ENCODE measurements around the gene TIGD6.

TIGD6 gene

DNA sequence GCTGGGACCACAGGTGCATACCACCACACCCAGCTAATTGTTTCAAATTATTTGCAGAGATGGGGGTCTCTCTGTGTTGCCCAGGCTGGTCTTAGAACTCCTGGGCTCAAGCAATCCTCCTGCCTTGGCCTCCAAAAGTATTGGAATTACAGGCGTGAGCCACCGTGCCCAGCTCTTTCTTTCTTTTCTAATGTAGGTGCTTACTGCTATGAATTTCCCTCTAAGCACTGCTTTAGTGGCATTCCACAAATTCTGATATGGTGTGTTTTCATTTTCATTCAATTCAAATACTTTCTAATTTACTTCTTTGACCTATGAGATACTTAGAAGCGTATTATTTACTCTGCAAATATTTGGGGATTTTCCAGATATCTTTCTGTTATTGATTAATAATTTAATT, 15.0 kb upstream of the TIGD6 start:
- no peak for DNase-seq

DNA sequence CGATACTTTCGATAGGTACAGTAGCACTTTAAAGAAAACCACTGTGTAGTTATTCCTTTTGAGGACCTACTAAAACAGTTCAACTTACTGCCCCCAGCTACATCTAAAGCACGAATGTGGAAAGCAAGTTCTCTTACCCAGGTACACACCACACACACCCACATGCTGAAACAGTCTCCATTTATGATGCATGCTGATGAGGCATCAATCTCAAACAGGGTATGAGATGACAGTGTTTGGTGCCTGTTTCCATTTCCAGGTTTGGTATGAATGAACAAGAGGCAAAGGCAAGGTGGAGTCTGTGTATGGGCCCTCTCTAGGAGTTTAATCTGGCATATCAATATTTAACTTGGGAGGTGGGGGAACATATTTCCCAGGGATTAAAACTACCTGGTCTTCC, 14.0 kb upstream of the TIGD6 start:
- no peak for DNase-seq

DNA sequence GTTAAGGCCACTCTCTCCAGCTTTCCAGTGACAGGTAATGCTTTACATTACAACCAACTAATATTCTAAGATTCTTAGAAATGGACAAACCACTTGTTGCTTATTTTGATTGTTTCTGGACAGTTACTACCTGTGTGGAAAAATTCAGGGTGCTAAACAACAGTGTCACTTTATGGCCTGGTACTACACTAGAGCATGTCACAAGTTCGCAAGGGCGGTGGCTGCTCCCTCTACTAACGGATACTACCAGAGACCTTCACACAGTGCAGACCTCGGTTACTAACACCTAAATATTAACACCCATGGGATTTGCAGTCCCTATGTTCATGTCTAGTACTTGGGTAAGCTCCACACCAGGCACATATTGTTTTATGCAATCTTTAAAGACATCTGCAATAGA, 13.5 kb upstream of the TIGD6 start:
- DNase-seq: no peak

DNA sequence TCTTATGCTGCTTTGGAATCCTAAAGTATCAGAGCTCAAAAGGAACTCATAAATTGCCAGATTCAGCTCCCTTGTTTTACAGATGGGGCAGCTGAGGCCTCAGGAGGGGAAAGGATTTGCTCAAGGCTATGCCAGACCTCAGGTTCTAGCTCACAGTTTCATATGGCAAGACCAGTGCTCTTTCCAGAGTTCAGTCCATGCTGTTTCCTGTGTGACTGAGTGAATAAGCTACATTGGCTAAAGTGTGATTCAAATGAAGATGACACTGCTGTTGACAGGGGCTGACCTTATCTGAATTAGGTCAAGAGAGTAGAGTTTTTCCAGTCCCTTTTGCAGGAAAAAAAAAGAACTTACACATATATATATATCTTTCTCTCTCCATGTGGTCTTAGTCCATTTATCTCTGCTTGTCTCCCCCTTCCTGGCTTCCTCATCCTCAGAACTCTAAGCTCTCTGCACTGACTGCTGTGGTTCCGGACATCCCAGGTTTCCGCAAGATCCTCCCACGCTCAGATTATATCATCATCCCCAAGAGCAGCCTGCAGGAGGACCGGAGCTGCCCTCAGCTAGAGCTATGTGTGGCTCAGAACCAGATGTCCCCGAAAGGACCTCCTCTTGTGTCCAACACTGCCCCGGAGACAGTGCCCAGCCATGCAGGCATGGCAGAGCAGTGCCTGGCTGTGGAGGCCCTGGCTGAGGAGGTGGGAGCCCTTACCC, 9.4 kb upstream of the TIGD6 start:
- no peak for DNase-seq

DNA sequence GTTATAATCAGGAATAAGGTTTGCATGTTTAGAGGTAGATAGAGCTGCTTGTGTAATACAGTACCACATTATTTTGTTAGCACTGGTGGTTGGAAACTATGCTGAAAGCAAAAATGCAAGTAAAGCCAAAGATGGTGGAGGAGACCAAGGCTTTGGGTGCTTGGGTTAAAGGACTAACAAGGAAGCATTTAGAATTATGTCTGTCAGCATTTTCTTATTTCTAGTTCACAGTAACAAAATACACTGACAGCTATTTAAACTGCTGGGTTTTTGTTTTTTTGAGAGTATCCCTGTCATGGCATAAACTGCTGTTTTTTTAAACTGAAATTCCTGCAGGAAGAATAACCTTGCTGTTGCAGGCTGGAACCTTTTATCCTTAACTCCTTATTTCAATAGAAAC, 6.6 kb upstream of the TIGD6 start:
- DNase-seq: no peak

DNA sequence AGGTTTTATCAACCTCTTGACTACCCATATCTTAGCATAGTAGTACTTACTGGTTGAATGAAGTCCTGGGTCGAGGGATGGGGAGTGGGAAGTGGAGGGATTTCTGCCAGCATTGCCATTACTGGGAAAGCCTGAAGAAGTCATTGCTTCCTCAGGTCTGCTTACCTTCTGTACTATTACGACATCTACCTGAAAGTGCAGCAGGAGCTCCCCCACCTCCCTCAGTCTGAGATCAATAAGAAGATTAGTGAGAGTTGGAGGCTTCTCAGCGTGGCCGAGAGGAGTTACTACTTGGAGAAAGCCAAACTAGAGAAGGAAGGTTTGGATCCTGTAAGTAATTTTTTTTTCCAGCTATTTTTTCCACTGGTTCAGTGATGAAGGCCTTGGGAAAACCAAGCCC, 5.9 kb upstream of the TIGD6 start:
- DNase-seq: no peak

DNA sequence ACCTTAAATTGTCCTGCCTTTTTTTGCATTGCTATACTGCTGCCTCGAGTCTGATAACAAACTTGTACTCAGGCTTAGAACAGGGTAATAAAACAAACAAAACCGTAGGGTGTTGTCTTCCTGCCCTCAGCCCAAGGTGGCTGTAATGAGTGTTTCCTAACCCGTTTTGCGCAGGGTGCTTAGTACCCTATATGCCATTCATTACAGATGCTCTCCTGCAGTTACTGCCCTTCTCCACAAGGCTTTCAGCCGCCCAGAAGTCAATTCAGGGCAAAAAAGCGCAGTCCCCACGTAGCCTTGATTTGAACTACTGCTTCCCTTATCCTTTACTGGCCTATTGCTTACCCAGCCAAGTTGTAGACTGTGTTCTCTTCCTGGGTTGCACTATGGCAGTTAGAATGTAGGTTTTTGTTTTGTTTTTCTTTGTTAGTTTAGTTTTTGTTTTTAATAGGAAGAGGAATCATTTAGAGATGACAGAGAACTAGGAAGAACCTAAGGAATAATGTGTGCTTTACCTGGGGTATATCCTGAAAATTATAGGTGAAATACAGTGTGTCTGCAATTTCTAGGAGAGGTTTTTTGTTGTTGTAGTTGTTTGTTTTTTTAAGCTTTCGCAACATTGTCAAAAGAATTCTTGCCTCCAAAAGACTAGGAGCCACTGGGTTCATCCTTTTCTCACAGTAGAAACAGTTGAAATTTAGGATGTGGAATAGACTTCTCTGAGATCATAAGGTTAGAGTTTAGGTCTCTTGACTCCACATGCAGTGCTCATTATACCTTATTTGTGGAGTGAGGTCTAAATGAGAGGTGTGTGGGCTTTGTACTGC, 1.4 kb upstream of the TIGD6 start:
- peak; percentile 30 for DNase-seq

DNA sequence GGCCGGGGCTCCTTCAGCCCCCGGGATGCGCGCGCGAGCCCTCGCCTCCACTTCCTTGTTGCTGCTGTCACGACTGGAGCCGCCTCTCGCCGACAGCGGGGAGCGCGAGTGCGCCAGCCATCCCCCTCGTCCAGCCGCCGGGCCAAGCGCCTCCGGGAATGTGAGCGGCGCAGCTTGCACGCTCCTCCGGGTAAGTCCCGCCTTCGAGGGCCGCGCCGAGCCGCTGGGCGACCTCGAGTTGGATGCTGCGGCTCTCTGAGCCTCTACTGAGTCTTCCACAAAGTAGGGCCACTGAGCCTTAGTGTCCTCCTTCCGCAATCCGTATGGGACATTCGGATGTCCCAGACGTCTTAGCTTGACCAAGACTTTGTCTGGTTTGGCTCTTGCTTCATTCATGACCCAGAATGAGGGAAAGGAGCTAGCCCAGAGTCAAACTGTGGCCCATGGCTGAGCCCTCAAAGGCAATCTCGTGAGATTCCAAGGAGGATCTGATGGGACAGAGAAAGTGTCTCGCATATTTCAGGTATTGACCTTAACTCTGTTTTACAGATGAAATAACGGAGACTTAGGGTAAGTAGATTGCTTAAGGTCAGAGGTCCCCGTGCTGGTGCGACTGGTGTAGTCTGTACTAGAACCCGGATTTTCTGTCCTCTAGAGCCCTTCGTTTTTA, 671 bp upstream of the TIGD6 start:
- no peak for DNase-seq

DNA sequence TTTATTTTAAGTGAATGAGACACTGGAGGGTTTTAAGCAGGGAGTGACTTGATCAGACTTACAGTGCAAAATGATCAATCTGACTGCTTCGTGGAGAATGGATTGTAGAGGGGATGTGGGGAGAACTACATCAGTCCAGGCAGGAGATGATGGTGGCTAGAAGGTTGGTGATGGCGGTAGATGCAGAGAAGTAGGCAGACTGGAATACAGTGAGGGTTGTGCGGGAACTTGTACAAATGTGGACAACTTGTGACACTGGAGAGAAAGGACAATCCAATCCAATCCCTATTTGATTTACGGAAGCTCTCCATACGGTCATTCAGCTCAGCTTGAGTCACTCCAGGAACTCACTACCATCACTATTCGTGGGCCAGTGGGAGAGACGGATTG, 593 bp downstream of the TIGD6 start:
- DNase-seq: no peak

DNA sequence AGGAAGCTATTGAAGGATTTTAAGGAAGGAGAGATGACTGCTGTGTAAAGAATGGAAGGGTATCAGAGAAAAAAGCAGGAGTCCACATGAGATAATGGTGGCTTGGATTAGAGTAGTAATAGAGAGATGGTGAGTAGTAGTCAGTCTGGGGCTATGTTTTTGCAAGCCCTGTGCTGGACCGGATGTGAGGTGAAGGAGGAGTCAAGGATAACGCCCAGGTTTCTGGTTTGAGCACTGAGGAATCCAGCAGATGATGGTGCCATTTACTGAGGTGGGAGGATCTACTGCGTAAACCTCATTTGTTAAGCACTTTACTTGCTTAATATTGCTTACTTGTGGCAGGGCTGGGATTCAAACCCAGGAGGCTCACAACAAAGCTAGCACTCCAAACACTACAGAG, 1.1 kb downstream of the TIGD6 start:
- DNase-seq: no peak

DNA sequence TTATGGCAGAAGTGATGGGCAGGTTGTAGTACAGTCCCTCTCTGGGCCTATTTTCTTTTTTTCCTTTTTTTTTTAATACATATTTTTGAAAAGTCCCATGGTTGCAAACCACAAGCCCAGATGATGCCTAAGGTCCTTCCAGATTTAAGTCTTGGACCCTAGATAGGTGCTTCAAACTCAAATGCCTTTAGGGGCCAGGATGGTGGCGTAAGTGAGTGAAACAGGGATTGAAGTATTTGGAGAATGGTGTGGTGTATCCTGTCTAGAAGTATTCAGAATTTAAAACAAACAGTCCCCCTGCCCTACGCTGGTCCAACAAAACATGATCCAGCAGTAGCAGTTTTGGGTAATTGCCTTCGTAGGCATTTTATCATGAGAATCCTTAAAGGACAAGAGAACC, 2.2 kb downstream of the TIGD6 start:
- DNase-seq: no peak

DNA sequence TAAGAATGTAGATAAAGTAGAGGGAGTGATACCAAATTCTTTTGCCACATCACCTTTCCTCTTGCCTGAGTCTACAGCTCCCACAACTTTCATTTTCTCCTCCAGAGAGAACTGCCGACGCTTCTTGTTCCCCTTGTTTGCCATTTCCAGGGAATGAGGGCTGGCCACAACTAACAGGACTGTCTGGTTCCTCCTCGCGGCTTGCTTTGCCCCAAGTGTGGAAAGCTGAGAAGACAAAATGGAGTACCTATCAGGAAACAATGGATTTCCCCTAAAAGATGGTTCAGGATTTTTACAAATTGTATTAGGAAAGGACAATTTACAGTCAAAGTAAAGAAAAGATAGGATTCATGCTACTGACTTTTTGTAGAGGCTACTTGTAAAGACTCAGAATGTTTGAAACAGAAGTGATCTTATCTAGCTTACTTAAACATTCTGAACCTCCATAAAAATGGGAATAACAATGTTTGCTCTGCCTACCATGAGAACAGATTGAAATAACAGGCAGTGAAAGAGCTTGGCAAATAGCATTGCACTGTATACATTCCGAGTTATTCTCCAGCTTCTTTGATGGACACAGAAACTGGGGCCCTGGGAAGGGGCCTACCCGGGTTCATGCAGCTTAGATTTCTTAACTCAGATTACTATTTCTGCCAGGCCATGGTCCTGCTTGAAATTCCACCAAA, 4.1 kb downstream of the TIGD6 start:
- no peak for DNase-seq

DNA sequence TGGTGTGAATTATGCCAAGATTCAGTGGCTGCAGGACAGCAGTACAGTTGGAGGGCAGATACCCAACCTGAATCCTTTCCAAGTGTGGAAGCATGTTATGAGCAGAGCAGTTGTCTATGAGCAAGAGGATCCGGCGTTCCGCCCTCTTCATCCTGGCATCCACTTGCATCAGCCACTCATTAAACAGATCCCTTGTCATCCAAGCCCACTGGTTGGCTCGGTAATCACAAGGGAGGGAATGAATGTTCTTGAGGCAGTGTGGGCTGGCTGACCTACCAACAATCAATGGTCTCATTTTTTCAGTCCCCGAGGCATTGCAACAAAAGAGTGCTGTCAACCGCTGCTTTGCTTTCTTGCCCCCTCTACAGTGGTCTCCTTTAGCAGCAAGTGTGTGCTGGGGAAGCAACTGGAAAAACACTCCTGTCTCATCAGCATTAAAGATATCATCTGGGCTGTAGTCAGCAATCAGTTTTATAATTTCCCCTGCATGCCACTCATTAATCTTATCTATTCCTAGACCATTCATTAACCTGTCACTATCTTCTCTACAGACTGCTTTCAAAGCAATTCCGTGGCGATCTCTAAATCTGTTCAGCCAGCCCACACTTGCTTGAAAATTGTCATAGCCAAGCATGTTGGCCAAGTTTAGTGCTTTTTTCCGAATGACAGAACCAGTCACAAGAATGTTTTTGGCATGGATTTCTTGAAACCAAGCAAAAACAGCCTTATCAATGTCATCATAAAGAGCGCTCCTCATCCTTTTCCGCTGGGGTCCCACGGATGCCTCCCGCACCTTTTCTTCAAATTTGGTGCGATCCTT, 4.9 kb downstream of the TIGD6 start:
- peak; percentile 24 for DNase-seq

DNA sequence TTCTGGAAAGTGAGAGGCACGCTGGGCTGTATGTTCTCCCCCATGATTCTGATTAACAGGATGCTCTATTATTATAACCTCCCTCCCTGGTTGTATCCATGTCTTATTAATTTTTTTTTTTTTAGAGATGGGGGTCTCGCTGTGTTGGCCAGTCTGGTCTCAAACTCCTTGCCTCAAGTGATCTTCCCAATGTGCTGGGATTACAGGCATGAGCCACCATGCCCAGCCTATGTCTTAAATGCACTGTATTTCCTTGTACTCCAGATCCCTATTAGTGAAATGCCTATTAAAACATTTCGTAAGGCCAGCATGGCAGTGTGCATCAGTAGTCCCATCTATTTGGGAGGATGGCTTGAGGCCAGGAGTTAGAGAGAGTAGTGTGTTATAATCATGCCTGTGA, 7.0 kb downstream of the TIGD6 start:
- DNase-seq: no peak

DNA sequence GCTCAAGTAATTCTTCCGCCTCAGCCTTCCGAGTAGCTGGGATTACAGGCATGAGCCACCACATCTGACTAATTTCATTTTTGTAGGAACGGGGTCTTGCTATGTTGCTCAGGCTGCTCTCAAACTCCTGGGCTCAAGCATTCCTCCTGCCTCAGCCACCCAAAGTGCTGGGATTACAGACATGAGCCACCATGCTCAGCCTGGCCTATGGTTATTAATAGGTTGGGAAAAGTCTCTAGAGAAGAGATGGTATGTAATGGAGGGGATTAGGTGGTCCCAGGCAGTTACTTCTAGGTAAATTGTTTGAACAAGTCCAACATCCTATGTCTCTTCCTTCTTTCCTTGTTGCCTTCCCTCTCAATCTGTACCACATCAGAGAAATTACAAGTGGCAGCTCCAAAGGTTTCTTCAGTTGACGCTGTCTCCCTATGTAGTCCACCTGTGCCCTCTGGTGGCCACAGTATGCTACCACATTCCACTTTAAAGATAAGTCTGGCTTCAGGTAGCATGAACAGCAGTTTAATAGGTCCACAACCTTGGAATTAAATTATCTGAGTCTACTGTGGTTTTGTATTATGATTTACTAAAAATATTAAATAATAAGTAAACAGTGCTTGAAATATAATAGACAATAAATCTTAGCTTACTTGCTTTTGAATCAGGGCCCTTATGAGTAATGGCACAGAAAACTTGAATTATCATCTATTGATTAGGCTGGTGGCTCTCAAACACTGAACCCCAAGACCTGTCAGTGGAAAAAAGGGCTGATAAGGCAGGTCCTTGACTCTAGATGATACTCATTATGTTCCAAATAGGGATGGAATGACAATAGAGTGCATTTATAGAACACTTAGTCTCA, 9.7 kb downstream of the TIGD6 start:
- peak; percentile 65 for DNase-seq

DNA sequence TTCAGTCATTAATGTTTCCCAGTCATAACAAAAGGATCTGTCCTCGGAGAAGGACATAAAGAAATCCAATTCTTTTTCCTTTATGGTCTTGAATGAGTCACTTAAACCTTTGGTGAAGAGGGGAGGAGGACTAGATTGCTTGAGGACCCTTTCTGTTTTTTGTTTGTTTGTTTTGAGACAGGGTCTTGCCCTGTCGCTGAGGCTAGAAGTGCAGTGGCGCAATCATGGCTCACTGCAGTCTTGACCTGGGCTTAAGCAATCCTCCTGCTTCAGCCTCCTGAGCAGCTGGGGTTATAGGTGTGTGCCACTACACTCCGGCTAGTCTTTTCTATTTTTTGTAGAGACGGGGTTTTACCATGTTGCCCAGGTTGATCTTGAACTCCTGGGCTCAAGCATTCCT, 12.3 kb downstream of the TIGD6 start:
- DNase-seq: no peak

DNA sequence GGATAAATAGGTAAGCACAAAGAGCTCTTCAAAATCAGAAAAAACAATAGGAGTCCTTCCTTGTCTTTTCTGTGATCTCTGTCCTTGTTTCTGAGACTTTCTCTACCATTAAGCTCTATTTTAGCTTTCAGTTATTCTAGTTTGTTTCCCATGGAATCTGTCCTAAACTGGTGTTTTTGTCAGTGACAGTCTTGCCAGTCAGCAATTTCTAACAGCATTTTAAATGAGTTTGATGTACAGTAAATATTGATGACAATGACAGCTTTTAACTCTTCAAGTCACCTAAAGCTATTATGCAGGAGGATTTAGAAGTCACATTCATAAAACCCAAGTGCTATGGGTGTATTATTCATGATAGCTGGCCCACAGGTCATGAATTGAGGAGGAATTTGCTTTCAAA, 17.9 kb downstream of the TIGD6 start:
- DNase-seq: no peak

DNA sequence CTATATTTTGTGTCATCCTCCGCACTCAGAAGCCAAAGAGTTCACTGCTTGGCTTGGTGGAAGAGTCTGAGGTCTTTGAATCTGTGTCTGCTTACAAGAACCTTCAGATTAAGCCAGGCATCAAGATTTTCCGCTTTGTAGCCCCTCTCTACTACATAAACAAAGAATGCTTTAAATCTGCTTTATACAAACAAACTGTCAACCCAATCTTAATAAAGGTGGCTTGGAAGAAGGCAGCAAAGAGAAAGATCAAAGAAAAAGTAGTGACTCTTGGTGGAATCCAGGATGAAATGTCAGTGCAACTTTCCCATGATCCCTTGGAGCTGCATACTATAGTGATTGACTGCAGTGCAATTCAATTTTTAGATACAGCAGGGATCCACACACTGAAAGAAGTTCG, 19.2 kb downstream of the TIGD6 start:
- no peak for DNase-seq

DNA sequence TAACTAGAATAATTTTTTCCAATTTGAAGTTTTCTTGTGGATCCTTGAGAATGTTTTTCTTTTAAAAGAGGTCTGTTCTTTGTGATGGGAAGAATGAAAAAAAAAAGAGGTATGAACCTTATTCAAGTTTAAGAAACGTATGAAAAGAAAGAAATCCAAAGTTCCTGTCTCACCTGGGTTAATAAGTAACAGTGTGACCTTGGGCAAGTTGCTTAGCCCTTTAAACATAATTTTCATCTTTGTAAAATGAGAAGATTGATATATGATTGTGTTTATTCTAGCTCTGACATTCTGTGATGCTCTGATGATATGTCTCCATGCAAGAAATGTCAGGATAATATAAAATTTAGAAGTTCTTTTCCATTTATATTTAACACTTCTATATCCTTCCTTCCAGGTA, 20.6 kb downstream of the TIGD6 start:
- DNase-seq: no peak

DNA sequence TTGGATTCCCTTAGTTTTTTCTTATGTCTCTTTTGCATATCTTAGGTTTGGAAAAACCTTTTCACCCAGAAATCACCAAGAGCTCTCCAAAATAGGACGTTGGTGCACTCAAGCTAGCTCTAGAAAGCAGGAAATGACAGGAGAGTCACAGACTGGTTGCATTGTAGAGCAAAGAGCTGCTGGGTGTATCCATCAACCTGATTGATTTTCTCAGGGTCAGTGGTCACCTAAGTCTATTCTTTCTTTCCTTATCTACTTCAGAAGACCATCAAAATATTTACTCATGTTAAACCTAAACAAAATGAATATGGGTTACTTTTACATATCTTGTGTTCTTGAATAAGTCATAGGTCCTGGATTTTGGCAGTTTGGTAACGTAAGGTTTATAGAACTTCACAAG, 25.0 kb downstream of the TIGD6 start:
- no peak for DNase-seq

DNA sequence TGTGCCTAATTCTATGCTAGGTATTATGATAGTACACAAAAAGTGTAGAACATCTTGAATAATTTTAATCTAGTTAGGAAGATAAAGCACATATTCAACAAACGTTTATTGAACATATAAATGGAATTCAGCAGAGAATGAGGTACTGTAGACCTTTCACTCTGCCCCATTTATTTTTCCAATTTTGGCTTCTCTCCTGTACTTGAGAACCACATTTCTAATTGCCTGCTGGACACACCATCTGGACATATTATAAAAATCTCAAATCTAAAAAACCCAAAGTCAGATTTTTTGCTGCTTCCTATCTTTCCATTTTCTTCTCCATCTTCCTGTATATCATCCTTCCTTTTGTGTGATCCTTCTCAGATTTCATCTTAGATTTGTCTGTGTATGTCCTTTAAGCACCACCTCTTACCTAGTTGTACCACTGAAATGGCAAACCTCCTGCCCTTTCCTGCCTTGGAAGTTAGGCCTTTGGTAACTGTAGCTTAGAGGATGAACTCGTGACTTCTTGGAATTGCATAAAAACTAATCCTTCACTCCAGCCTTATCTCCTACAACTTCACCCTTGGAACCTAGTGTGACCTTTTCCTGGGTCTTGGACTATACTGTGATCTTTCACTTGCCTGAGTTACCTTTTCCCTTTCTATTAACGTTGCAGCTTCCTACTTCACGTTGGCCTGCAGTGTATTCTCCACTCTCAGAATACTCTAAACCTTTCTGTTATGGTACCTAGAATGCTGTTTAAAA, 31.1 kb downstream of the TIGD6 start:
- no peak for DNase-seq

Data from NCI-H2227 treated with DMSO at 0.1 percent for 48 hours (cell line).